ENCODE data around the gene FGF9.

Gene FGF9

GRCh38 chr13:21710163-21710562 is 39.3 kb downstream of the FGF9 start:
- DNase-seq (ENCODE audit: low read depth) = no peak

- no peak for DNase-seq (ENCODE audit: low read depth)
Measured at GRCh38 chr13:21717817-21718216, 46.9 kb downstream of the FGF9 start.

GRCh38 chr13:21719463-21719862 is 48.6 kb downstream of the FGF9 start:
- no peak for DNase-seq (ENCODE audit: low read depth)

- no peak for DNase-seq (ENCODE audit: low read depth)
Measured at GRCh38 chr13:21723807-21724505, 53.1 kb downstream of the FGF9 start.

- DNase-seq (ENCODE audit: low read depth) = no peak
Measured at GRCh38 chr13:21730186-21730880, 59.5 kb downstream of the FGF9 start.

- no peak for DNase-seq (ENCODE audit: low read depth)
Measured at GRCh38 chr13:21733475-21734263, 62.8 kb downstream of the FGF9 start.

- no peak for DNase-seq (ENCODE audit: low read depth)
Measured at GRCh38 chr13:21734961-21735360, 64.1 kb downstream of the FGF9 start.

GRCh38 chr13:21735701-21736401 is 65.0 kb downstream of the FGF9 start:
- DNase-seq (ENCODE audit: low read depth) = no peak

- DNase-seq (ENCODE audit: low read depth) = no peak
Measured at GRCh38 chr13:21736926-21737325, 66.1 kb downstream of the FGF9 start.

GRCh38 chr13:21738630-21739029 is 67.8 kb downstream of the FGF9 start:
- no peak for DNase-seq (ENCODE audit: low read depth)

- DNase-seq (ENCODE audit: low read depth) = no peak
Measured at GRCh38 chr13:21739771-21740170, 68.9 kb downstream of the FGF9 start.

- DNase-seq (ENCODE audit: low read depth) = no peak
Measured at GRCh38 chr13:21741396-21741979, 70.6 kb downstream of the FGF9 start.

- no peak for DNase-seq (ENCODE audit: low read depth)
Measured at GRCh38 chr13:21742096-21742495, 71.2 kb downstream of the FGF9 start.

- DNase-seq (ENCODE audit: low read depth) = no peak
Measured at GRCh38 chr13:21744149-21744548, 73.3 kb downstream of the FGF9 start.

- DNase-seq (ENCODE audit: low read depth) = no peak
Measured at GRCh38 chr13:21745307-21745706, 74.4 kb downstream of the FGF9 start.

- DNase-seq (ENCODE audit: low read depth) = no peak
Measured at GRCh38 chr13:21747456-21747855, 76.6 kb downstream of the FGF9 start.

- no peak for DNase-seq (ENCODE audit: low read depth)
Measured at GRCh38 chr13:21748166-21748565, 77.3 kb downstream of the FGF9 start.

GRCh38 chr13:21749410-21749809 is 78.5 kb downstream of the FGF9 start:
- no peak for DNase-seq (ENCODE audit: low read depth)

GRCh38 chr13:21752501-21752900 is 81.6 kb downstream of the FGF9 start:
- DNase-seq (ENCODE audit: low read depth) = no peak

GRCh38 chr13:21753117-21753729 is 82.3 kb downstream of the FGF9 start:
- no peak for DNase-seq (ENCODE audit: low read depth)

Measured in stimulated activated CD8-positive, alpha-beta memory T cell treated with anti-CD3 and anti-CD28 coated beads, Interleukin-4, amount 100 ng/mL, for 24 hours (primary cell).